GM19452 (cell line): ENCODE measurements around the gene NFIL3.
"Not testable (repeated sequence)": the region's sequence is repeated elsewhere in the genome, so short reads cannot be mapped to it uniquely, and the experiment has no call there.

Experiments used
- ATAC-seq: cut with Tn5 transposase; IDR thresholded peaks from one replicate; pipeline ENCODE4 v1.9.1; 2021; ENCODE audit not compliant: unreplicated experiment

NFIL3 gene

GRCh38 chr9:91423785-91424402, at the start of gene NFIL3:
Gene NFIL3 (minus strand): TSS chr9:91423832. CDS start chr9:91410734, 13,098 bp downstream.
- ATAC-seq = peak; percentile 64

- ATAC-seq = not testable (repeated sequence)
Observed at GRCh38 chr9:91471524-91471923, 47.9 kb upstream of the NFIL3 start.

- no peak for ATAC-seq
Observed at GRCh38 chr9:91465420-91465819, 41.8 kb upstream of the NFIL3 start.

- ATAC-seq = no peak
Observed at GRCh38 chr9:91458906-91459305, 35.3 kb upstream of the NFIL3 start.

- no peak for ATAC-seq
Observed at GRCh38 chr9:91452844-91453243, 29.2 kb upstream of the NFIL3 start.

GRCh38 chr9:91451431-91452270, 28.0 kb upstream of the NFIL3 start:
- ATAC-seq = no peak

- no peak for ATAC-seq
Observed at GRCh38 chr9:91445135-91445534, 21.5 kb upstream of the NFIL3 start.

GRCh38 chr9:91443994-91444392, 20.4 kb upstream of the NFIL3 start:
- ATAC-seq = no peak

GRCh38 chr9:91443321-91443993, 19.8 kb upstream of the NFIL3 start:
- no peak for ATAC-seq

GRCh38 chr9:91436841-91437240, 13.2 kb upstream of the NFIL3 start:
- no peak for ATAC-seq

GRCh38 chr9:91433180-91433579, 9.5 kb upstream of the NFIL3 start:
- no peak for ATAC-seq

- no peak for ATAC-seq
Observed at GRCh38 chr9:91431485-91431884, 7.9 kb upstream of the NFIL3 start.

- no peak for ATAC-seq
Observed at GRCh38 chr9:91429501-91429900, 5.9 kb upstream of the NFIL3 start.

- ATAC-seq = no peak
Observed at GRCh38 chr9:91428927-91429351, 5.3 kb upstream of the NFIL3 start.

- no peak for ATAC-seq
Observed at GRCh38 chr9:91428436-91428835, 4.8 kb upstream of the NFIL3 start.

- no peak for ATAC-seq
Observed at GRCh38 chr9:91427873-91428272, 4.2 kb upstream of the NFIL3 start.

GRCh38 chr9:91426123-91426745, 2.6 kb upstream of the NFIL3 start:
- no peak for ATAC-seq

- ATAC-seq = no peak
Observed at GRCh38 chr9:91425271-91425670, 1.6 kb upstream of the NFIL3 start.

- peak; percentile 8 for ATAC-seq
Observed at GRCh38 chr9:91424403-91425176, 958 bp upstream of the NFIL3 start.
